Natural killer cell (primary cell): ENCODE data around the gene ST8SIA2. TPM values are rescaled to one million over a fixed set of nuclear protein-coding genes. Genes with fewer than 3 reads are reported as not detected.

Experiments
- ATAC-seq, 3 donors: fragments of 150-1000 bp in 2 of 3; fragments of 200-7000 bp in 1 of 3; cut with Tn5 transposase; 1 replicate in 1 of 3; 2 replicates in 2 of 3; pipeline ENCODE4 v1.10.0; 2021; ENCODE audit warnings: mild to moderate bottlenecking in 2 of 3, moderate library complexity in 2 of 3
- DNase-seq, 2 donors: peaks; one replicate each; pipeline versions ENCODE4 v3.0.0 to v3.0.0-alpha.2; 2013 to 2021; ENCODE audit warnings: mixed read lengths in 1 of 2
- H3K27ac ChIP-seq: one replicate; pipeline ENCODE4 v1.5.1; 2013; ENCODE audit warnings: mild to moderate bottlenecking, low read length
- H3K27me3 ChIP-seq: one replicate; pipeline ENCODE4 v1.6.1; 2013; ENCODE audit warnings: low read length; ENCODE audit not compliant: control insufficient read depth, insufficient read depth
- H3K36me3 ChIP-seq: one replicate; pipeline ENCODE4 v1.6.1; 2013; ENCODE audit warnings: low read length; ENCODE audit not compliant: control insufficient read depth, insufficient read depth
- H3K4me1 ChIP-seq: one replicate; pipeline ENCODE4 v1.6.1; 2013; ENCODE audit warnings: low read length; ENCODE audit not compliant: control insufficient read depth, insufficient read depth
- H3K4me3 ChIP-seq: one replicate; pipeline ENCODE4 v1.5.1; 2013; ENCODE audit warnings: low read length
- H3K9me3 ChIP-seq: one replicate; pipeline ENCODE4 v1.6.1; 2013; ENCODE audit warnings: low read length; ENCODE audit not compliant: control insufficient read depth, insufficient read depth
- H3K27ac Mint-ChIP-seq, 2 donors: one replicate each; pipeline ENCODE4 v1.8.0; 2022; ENCODE audit warnings: mild to moderate bottlenecking in 2 of 2, mixed read lengths in 2 of 2, moderate library complexity in 1 of 2
- H3K27me3 Mint-ChIP-seq, 2 donors: one replicate each; pipeline ENCODE4 v1.8.0; 2022; ENCODE audit warnings: low read depth in 2 of 2, mixed read lengths in 2 of 2
- H3K36me3 Mint-ChIP-seq: one replicate; pipeline ENCODE4 v1.8.0; 2022; ENCODE audit warnings: mixed read lengths
- H3K4me1 Mint-ChIP-seq, 2 donors: one replicate each; pipeline ENCODE4 v1.8.0; 2022; ENCODE audit warnings: mixed read lengths in 2 of 2
- H3K4me3 Mint-ChIP-seq: one replicate; pipeline ENCODE4 v1.8.0; 2022; ENCODE audit warnings: mild to moderate bottlenecking, moderate library complexity, mixed read lengths
- H3K9me3 Mint-ChIP-seq, 2 donors: one replicate each; pipeline ENCODE4 v1.8.0; 2022; ENCODE audit warnings: mixed read lengths in 2 of 2
- CTCF ChIP-seq: fragments of 200-600 bp; IDR thresholded peaks from one replicate; pipeline ENCODE4 v1.8.0; 2022; ENCODE audit warnings: antibody characterized with exemption
- WGBS: methylation state at CpG from one replicate; pipeline ENCODE4 v1.1.7; 2013; ENCODE audit warnings: missing lambda C conversion rate; ENCODE audit not compliant: insufficient coverage; 5-methylcytosine and 5-hydroxymethylcytosine counted together
- intact Hi-C: fragments of 100-400 bp; cut with micrococcal nuclease; formaldehyde crosslinking; loops from one replicate; pipeline ENCODE4 v1.14.2; 2022
- total RNA-seq, 4 donors: library from RNA; stranded (reverse); fragments of 120-200 nt in 1 of 4; gene quantifications; one replicate each; pipeline versions ENCODE4 v1.2.3 to v1.2.4, GENCODE V29; 2013 to 2022

The ST8SIA2 gene
- total RNA-seq, 3 donors from 2014 or later (not counting 1 experiment from before 2014, with no cell fraction given), result not detected

GRCh38 chr15:92400573-92400972, 6.9 kb downstream of the ST8SIA2 start:
- H3K4me3 Mint-ChIP-seq, result no peak overlapping the region
- 80% methylated on average over 8 of the region's 8 CpGs for WGBS

GRCh38 chr15:92400980-92401787, 7.5 kb downstream of the ST8SIA2 start:
- ATAC-seq (no peak), DNase-seq (no peak)
- Histone ChIP-seq H3K27me3 (peaks cover under 1% of the 10 kb centered on the region), H3K4me1 (no peaks in the 10 kb centered on the region), H3K4me3 (no peak overlapping the region), H3K36me3 (no peaks in the 10 kb centered on the region), H3K27ac (no peak overlapping the region), H3K9me3 (no peaks in the 10 kb centered on the region)
- no peak for TF ChIP-seq CTCF
- Mint-ChIP-seq H3K27ac (no peak overlapping the region), H3K36me3 (no peaks in the 10 kb centered on the region), H3K27me3 (peaks cover 18 to 50% of the 10 kb centered on the region in 2 donors), H3K9me3 (no peaks in the 10 kb centered on the region), H3K4me3 (no peak overlapping the region), H3K4me1 (no peaks in the 10 kb centered on the region)
- intact Hi-C loops, result no loop called here
- WGBS, result 73% methylated on average over 25 of the region's 26 CpGs

More at GRCh38 chr15:92400573-92400972, 6.9 kb downstream of the ST8SIA2 start:
- no peak overlapping the region for H3K27ac ChIP-seq
- H3K27me3 ChIP-seq, result peaks cover 4% of the 10 kb centered on the region
- H3K27me3 Mint-ChIP-seq, result peaks cover 24 to 56% of the 10 kb centered on the region in 2 donors
- no peaks in the 10 kb centered on the region for H3K9me3 Mint-ChIP-seq
- no peaks in the 10 kb centered on the region for H3K9me3 ChIP-seq
- H3K27ac Mint-ChIP-seq, result no peak overlapping the region
- H3K36me3 ChIP-seq, result no peaks in the 10 kb centered on the region
- no peak overlapping the region for H3K4me3 ChIP-seq
- ATAC-seq (no peak), DNase-seq (no peak)
- H3K4me1 ChIP-seq, result no peaks in the 10 kb centered on the region
- H3K36me3 Mint-ChIP-seq, result no peaks in the 10 kb centered on the region
- H3K4me1 Mint-ChIP-seq, result peaks cover 0 to under 1% of the 10 kb centered on the region in 2 donors
- intact Hi-C loops, result no loop called here
- no peak for TF ChIP-seq CTCF

- no peaks in the 10 kb centered on the region for H3K4me1 ChIP-seq
- H3K4me1 Mint-ChIP-seq, result no peaks in the 10 kb centered on the region
- no peaks in the 10 kb centered on the region for H3K9me3 Mint-ChIP-seq
- WGBS, result 79% methylated on average over 3 of the region's 5 CpGs
- no peak overlapping the region for H3K27ac Mint-ChIP-seq
- H3K36me3 ChIP-seq, result no peaks in the 10 kb centered on the region
- H3K27me3 Mint-ChIP-seq, result peaks cover 12 to 36% of the 10 kb centered on the region in 2 donors
- no peak overlapping the region for H3K4me3 ChIP-seq
- no peak overlapping the region for H3K27ac ChIP-seq
- ATAC-seq (no peak), DNase-seq (no peak)
- H3K9me3 ChIP-seq, result no peaks in the 10 kb centered on the region
- TF ChIP-seq CTCF, result no peak
- intact Hi-C loops, result no loop called here
- no peaks in the 10 kb centered on the region for H3K27me3 ChIP-seq
- no peak overlapping the region for H3K4me3 Mint-ChIP-seq
- no peaks in the 10 kb centered on the region for H3K36me3 Mint-ChIP-seq
Observed at GRCh38 chr15:92402751-92403150, 9.1 kb downstream of the ST8SIA2 start.
